ENCODE measurements around the gene TMEM14A.

DNA sequence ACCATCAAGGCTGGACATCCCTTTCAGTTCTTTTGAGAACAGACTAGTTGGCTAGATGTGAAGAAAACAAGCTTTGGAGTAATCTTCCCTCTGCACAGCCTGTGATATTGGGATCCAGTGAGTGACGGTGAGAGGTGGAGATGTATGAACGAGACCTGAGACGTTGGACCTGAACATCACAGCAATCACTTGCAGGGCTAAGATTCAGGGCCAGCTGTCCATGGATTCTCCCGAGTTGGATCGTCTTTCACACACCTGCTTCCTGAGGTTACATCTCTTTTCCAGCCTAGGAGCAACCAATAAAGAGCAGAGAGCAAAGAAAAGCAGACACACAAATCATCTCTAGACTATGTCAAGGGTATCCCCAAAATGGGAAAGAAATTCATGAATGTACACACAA, 30.0 kb upstream of the TMEM14A start:
- TF ChIP-seq, protein P1, sequence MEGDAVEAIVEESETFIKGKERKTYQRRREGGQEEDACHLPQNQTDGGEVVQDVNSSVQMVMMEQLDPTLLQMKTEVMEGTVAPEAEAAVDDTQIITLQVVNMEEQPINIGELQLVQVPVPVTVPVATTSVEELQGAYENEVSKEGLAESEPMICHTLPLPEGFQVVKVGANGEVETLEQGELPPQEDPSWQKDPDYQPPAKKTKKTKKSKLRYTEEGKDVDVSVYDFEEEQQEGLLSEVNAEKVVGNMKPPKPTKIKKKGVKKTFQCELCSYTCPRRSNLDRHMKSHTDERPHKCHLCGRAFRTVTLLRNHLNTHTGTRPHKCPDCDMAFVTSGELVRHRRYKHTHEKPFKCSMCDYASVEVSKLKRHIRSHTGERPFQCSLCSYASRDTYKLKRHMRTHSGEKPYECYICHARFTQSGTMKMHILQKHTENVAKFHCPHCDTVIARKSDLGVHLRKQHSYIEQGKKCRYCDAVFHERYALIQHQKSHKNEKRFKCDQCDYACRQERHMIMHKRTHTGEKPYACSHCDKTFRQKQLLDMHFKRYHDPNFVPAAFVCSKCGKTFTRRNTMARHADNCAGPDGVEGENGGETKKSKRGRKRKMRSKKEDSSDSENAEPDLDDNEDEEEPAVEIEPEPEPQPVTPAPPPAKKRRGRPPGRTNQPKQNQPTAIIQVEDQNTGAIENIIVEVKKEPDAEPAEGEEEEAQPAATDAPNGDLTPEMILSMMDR (IDR thresholded peaks at IDR 0.05), result no peak
- TF ChIP-seq POLR2A (IDR thresholded peaks at IDR 0.05), result no peak

All from testis (tissue), 2 donors.